Measurements from ENCODE around the gene MCC.

GRCh38 chr5:113359419-113359818 is 128.8 kb downstream of the MCC start:
- no peak for TF ChIP-seq EZH2 (IDR thresholded peaks at IDR 0.05; ENCODE audit: insufficient read depth, low read length)
- no peak for TF ChIP-seq CTCF (IDR thresholded peaks at IDR 0.05; ENCODE audit: insufficient read depth, low read depth, low read length)
